GM20431 (cell line): ENCODE data around the gene PDXDC1.
"Not testable (repeated sequence)": the region's sequence is repeated elsewhere in the genome, so short reads cannot be mapped to it uniquely, and the experiment has no call there.

Experiments used
- in situ Hi-C: fragments of 300-500 bp; cut with MseI, MboI; formaldehyde crosslinking; loops from one replicate; pipeline ENCODE4 v1.15.0; 2020; ENCODE audit warnings: low sequenced_read_pairs; ENCODE audit not compliant: unreplicated experiment

The PDXDC1 gene, protein sequence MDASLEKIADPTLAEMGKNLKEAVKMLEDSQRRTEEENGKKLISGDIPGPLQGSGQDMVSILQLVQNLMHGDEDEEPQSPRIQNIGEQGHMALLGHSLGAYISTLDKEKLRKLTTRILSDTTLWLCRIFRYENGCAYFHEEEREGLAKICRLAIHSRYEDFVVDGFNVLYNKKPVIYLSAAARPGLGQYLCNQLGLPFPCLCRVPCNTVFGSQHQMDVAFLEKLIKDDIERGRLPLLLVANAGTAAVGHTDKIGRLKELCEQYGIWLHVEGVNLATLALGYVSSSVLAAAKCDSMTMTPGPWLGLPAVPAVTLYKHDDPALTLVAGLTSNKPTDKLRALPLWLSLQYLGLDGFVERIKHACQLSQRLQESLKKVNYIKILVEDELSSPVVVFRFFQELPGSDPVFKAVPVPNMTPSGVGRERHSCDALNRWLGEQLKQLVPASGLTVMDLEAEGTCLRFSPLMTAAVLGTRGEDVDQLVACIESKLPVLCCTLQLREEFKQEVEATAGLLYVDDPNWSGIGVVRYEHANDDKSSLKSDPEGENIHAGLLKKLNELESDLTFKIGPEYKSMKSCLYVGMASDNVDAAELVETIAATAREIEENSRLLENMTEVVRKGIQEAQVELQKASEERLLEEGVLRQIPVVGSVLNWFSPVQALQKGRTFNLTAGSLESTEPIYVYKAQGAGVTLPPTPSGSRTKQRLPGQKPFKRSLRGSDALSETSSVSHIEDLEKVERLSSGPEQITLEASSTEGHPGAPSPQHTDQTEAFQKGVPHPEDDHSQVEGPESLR

DNA sequence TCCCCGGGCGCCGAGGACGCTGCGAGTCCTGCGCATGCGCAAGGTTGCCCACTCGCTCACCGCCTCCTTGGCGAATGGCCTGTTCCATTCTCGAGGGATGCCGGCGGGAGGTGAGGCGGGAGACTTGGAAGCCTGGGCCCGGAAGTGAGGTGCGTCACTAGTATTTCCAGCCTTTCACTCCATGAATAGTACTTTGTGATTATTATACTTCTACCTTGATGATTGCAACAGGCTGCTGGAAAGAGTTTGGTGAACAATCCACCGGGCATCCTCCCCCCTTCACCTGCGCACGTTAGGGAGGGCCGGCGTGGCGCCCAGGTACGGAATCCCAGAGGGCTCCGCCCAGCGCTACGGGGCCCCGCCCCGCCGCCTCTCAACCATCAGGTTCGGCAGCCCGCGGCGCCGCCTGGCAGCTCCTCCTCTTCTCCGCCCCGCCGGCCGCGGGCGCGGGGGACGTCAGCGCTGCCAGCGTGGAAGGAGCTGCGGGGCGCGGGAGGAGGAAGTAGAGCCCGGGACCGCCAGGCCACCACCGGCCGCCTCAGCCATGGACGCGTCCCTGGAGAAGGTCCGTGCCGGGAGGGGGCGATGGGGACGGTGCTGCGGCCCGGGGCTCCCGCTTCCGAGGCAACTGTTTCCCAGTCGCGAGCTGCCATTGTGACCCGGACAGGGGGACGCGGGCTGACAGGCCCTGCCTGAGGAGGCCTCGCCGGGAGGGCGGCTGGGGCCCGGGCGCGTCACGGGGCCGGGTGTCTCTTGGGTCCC lies at the start of gene PDXDC1:
Gene PDXDC1 (plus strand): TSS at position 371 of the 762 bp plus-strand sequence. CDS start 174 bp downstream, at position 545.
- in situ Hi-C loops, result loop anchor here (25.0 kb wide), 1 partner anchor 87 kb away; the partner anchor contains the start of gene NTAN1

DNA sequence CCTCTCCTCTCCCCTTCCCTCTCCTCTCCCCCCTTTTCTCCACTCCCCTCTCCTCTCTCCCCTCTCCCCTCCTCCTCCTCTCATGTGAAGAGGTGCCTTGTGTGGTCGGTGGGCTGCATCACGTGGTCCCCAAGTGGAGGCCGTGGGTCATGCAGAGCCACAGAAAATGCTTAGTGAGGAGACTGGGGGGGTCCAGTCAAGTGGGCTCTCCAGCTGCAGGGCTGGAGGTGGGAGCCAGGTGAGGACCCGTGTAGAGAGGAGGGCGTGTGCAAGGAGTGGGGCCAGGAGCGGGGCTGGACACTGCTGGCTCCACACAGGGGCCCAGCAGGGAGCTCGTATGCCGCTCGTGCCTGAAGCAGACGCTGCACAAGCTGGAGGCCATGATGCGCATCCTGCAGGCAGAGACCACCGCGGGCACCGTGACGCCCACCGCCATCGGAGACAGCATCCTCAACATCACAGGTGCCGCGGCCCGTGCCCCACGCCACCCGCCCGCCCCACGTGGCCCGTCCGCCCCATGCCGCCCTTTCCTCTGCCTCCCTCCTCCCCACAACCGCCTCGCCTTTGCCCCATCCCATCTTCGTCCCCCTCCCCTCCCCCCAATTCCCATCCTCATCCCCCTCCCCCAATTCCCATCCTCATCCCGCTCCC lies 46.6 kb upstream of the PDXDC1 start:
- in situ Hi-C loops, result not testable (repeated sequence)

DNA sequence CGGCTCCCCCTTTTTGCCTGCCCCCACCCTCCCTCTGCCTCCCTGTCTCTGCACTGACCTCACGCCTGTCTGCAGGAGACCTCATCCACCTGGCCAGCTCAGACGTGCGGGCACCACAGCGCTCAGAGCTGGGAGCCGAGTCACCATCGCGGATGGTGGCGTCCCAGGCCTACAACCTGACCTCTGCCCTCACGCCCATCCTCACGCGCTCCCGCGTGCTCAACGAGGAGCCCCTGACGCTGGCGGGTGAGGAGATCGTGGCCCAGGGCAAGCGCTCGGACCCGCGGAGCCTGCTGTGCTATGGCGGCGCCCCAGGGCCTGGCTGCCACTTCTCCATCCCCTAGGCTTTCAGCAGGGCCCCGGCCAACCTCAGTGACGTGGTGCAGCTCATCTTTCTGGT lies 45.6 kb upstream of the PDXDC1 start:
- in situ Hi-C loops, result not testable (repeated sequence)

DNA sequence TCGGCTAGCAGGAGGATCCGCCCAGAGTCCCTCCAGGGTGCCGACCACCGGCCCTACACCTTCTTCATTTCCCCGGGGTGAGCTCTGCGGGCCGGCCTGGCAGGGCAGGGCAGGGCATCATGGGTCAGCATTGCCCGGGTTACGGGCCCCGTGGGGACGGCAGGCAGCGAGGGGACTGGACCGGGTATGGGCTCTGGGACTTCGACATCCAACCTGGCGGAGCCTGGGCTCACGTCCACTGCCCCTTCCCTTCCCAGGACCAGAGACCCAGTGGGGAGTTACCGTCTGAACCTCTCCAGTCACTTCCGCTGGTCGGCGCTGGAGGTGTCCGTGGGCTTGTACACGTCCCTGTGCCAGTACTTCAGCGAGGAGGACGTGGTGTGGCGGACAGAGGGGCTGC lies 44.6 kb upstream of the PDXDC1 start:
- in situ Hi-C loops, result not testable (repeated sequence)

DNA sequence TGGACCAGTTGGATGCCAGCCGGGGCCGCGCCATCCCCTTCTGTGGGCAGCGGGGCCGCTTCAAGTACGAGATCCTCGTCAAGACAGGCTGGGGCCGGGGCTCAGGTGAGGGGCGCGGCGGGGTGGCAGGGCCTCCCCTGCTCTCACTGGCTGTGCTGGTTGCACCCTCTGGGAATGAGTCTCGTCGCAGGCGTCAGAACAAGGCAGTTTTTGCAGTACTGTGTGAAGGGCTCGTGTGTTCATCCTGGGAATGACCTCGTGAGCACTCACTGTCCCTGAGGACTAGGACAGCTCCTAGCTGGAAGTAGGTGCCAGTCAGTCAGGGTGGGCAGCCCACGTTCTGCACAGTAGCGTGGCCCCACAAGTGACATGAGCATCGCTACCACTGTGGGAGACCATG lies 43.9 kb upstream of the PDXDC1 start:
- in situ Hi-C loops, result not testable (repeated sequence)

DNA sequence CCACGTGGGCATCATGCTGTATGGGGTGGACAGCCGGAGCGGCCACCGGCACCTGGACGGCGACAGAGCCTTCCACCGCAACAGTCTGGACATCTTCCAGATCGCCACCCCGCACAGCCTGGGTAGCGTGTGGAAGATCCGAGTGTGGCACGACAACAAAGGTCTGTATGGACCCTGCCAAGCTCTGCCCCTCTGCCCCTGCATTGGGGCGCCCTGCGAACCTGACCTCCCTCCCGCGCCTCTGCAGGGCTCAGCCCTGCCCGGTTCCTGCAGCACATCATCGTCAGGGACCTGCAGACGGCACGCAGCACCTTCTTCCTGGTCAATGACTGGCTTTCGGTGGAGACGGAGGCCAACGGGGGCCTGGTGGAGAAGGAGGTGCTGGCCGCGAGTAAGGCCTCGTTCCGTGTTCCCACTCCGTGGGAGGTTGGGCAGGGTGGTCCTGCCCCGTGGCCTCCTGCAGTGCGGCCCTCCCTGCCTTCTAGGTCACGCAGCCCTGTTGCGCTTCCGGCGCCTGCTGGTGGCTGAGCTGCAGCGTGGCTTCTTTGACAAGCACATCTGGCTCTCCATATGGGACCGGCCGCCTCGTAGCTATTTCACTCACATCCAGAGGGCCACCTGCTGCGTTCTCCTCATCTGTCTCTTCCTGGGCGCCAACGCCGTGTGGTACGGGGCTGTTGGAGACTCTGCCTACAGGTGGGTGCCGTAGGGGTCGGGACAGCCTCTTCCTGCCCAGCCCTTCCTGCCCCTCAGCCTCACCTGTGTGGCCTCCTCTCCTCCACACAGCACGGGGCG lies 42.0 kb upstream of the PDXDC1 start:
- in situ Hi-C loops, result not testable (repeated sequence)

DNA sequence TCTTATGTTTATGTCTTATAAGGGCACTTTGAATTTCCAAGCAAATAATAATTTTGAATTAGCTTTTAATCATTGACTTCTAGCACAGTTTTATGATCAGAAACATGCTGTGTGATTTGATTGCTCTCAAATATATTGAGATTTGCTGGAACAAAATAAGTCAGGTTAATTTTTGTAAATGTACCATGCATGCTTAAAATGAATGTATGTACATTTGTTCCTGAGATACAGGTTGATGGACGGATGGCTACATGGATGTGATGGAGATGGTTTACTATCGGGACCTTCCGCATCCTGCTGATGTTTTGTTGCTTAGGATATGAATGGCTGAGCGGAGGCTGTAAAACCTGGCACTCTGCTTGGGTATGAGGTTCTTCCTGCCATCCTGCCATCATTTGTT lies 37.7 kb upstream of the PDXDC1 start, which contains the start of gene NPIPA1:
Gene NPIPA1 (plus strand): TSS at position 301 of the 400 bp plus-strand sequence. CDS start 0 bp downstream, at position 301.
- in situ Hi-C loops, result not testable (repeated sequence)

DNA sequence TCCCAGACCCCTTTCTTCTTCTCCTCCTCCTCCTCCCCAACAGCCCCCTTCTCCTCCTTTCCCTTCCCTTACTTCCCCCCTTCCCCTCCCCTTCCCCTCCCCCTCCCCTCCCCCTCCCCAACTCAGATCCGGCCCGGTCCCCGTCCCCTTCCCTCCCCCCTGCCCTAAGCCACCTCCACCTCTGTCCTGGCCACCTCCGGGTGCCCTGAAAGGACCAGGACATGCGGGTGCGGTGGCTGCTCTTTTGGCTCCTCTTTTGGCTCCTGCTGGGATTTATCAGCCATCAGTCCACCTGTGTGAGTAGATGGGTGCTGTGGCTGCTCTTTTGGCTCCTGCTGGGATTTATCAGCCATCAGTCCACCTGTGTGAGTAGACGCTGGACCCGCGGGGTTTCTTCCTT lies 36.8 kb upstream of the PDXDC1 start:
- in situ Hi-C loops, result not testable (repeated sequence)

DNA sequence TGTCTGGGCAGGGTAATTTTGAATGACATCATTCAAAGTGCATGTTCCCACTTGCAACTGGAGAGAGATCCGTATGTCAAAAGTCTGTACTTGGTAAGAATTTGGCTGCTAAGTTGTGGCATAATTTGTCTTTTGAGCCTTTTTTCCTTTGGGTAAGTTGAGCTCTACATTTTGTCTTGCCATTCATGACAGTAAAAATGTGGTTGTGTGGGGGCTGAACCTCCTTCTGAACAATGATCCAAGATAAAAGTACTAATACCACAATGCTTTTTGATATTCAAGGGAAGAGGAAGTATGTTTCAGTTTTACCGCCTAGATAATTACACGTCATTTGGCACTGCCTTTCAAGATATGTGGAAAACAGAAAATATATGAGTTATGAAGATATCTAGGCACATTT lies 32.1 kb upstream of the PDXDC1 start:
- in situ Hi-C loops, result not testable (repeated sequence)

DNA sequence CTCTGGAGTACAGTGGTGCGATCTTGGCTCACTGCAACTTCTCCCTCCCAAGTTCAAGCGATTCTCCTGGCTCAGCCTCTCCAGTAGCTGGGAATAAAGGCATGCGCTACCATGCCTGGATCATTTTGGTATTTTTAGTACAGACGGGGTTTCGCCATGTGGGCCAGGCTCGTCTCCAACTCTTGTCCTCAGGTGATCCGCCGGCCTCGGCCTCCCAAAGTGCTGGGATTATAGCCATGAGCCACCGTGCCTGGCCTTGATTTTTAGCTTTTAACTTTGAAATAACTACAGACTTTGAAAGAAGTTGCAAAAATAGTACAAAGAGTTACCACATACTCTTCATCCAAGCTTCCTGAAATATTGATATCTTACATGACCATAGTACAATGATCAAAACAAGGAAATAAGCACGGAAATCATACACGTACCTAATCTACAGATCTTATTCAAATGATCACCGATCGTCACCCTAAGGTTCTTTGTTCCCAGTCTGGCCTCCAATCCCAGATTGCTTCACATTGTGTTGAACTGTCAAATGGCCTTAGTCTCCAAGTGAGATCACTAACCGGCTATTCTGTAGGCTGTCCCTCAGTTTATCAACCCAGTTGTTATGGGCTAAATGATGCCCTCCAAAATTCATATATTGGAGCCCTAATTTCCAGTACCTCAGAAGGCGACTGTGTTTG lies 19.1 kb upstream of the PDXDC1 start:
- in situ Hi-C loops, result loop anchor here (25.0 kb wide), 1 partner anchor 107 kb away; the partner anchor contains the start of gene NTAN1

DNA sequence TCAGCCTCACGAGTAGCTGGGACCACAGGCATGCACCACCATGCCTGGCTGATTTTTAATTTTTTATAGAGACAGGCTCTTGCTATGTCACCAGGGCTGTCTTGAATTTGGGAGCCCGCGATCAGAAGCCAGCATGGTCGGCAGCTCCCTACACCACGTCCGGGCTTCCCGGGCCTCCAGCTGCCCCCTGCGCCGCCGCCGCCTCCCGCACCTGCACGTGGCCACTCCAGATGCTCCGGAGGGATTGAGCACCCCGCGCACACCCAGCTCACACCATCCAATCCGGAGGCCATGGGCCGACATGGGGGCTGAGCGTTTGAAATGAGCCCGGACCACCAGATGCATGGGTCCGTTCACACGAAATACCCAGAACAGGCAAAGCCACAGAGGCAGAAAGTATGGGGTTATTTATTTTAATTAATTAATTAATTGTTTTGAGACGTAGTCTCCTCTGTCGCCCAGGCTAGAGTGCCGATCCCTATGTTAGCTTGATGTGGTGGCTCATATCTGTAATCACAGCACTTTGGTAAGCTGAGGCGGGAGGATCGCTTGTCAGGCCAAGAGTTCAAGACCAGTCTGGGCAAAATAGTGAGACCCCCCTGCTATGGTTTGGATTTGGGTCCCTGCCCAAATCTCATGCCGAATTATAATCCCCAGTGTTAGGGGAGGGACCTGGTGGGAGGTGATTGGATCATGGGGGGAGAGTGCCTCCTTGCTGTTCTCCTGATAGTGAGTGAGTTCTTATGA lies 17.1 kb upstream of the PDXDC1 start:
- in situ Hi-C loops, result loop anchor here (25.0 kb wide), 1 partner anchor 105 kb away; the partner anchor contains the start of gene NTAN1

DNA sequence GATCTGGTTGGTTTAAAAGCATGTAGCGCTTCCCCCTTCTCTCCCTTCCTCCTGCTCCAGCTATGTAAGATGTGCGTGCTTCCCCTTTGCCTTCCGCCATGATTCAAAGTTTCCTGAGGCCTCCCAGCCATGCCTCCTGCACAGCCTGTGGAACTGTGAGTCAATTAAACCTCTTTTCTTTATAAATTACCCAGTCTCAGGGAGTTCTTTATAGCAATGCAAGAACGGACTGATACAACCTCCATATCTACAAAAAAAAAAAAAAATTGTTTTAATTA lies 16.6 kb upstream of the PDXDC1 start:
- in situ Hi-C loops, result loop anchor here (25.0 kb wide), 1 partner anchor 104 kb away; the partner anchor contains the start of gene NTAN1

DNA sequence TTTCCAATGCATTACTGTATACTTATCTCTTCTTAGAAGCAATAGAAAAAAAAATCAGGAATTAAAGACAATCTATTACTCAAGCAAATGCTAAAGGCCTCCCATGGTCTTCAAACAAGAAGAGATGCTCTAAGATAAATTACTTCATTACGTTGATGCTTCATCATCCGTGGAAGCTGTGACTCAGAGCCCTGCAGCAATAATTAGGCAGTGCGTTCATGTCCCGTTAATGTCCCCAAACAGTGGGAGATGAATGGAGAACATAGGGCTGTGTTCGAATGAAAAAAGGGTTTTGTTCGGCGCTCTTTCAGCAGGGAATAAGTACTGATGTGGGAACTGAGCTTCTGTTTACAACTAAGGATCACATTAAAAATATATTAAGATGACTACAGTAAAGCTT lies 15.9 kb upstream of the PDXDC1 start:
- in situ Hi-C loops, result loop anchor here (25.0 kb wide), 1 partner anchor 103 kb away; the partner anchor contains the start of gene NTAN1

DNA sequence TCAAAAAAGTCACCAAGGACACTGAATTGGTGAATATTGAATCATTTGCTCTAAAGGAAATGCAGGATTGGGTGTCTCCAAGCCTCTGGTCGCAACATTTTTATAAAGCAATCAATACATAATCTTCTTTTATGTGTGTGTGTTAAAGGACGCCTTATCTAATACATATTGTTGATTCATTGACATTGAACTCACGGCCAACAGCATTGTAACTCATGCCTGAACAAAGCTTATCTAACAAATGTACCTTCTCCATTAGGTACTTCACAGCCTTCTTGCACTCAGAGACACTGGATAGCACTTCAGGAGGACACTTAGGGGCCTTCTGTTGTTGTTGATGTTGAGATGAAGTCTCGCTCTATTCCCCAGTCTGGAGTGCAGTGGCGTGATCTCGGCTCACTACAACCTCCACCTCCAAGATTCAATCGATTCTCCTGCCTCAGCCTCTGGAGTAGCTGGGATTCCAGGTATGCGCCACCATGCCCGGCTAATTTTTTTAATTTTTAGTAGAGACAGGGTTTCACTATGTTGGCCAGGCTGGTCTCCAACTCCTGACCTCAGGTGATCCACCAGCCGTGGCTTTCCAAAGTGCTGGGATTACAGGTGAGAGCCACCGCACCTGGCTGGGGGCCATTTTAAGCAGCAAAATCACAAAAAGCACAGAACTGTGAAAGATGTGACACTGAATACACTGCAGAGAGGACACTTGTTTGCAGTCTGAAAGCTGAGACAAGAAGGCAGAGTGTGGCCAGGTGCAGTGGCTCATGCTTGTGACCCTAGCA lies 13.2 kb upstream of the PDXDC1 start:
- in situ Hi-C loops, result loop anchor here (25.0 kb wide), 1 partner anchor 101 kb away; the partner anchor contains the start of gene NTAN1

DNA sequence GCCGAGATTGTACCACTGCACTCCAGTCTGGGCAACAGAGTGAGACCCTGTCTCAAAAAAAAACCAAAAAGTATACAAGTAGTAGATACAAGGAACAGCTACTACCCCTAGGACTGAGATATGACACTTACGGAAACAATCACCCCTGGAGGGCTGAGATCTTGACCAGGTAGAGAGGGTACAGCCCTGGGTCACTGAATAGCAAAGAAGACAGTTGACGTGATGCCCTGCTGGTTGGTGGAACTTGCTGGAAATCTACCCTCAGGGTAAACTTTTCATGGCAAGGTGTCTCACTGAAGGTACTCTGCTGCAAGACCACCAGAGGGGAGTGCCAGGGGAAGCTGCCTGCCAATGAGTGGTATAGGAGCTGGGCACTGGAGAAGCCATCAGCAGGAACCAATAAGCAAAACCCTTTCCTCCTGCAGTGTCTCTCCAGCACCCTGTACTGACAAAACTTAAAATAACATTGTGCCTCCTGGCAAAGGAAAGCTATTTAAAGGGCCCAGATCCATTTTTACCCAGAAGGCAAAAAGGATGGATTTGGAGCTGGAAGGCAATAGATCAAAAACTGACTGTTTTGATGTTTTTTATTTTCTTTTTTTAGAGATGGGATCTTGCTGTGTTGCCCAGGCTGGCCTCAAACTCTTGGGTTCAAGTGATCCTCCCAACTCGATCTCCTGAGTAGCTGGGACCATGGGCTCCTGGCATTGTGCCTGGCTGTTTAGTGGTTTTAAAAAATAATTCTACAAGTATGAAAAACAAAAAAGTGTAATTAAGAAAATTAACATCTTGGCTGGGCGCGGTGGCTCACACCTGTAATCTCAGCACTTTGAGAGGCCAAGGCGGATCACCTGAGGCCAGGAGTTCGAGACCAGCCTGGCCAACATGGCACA lies 11.3 kb upstream of the PDXDC1 start:
- in situ Hi-C loops, result loop anchor here (25.0 kb wide), 1 partner anchor 99 kb away; the partner anchor contains the start of gene NTAN1

DNA sequence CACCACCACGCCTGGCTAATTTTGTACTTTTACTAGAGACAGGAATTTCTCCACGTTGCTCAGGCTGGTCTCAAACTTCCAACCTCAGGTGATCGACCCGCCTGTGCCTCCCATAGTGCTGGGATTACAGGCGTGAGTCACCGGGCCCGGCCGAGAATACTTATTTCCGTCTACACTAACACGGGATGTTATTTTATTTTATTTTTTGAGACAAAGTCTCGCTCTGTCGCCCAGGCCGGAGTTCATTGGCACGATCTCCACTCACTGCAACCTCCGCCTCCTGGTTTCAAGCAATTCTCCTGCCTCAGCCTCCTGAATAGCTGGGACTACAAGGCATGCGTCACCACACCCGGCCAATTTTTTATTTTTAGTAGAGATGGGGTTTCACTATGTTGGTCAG lies 9.5 kb upstream of the PDXDC1 start:
- in situ Hi-C loops, result loop anchor here (25.0 kb wide), 1 partner anchor 97 kb away; the partner anchor contains the start of gene NTAN1
